ENCODE data around the gene MRPS30. TPM values are rescaled to one million over a fixed set of nuclear protein-coding genes. Genes with fewer than 3 reads are reported as not detected.

Gene MRPS30
- total RNA-seq, 4 donors from 2014 or later = 43.3 to 65.2 (median 47.3) TPM

DNA sequence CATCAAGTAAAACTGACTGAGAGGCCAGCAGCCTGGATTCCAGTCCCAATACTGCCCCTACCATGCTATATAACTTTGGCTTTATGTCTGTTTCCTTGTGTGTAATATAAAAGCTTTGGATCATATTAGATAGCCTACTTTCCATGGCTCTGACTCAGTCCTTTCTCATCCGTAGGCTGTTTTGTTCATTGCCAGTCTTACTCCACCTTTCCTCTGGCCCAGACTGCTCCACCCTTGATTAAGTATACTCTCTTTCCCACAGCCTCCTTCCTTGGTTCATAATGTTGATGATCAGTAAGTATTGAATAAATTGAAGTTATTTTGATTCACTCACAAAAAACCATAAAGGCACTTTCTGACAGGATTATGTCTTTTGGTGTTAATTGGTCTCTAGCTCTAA, 1.5 kb upstream of the MRPS30 start:
- TF ChIP-seq, protein P1, sequence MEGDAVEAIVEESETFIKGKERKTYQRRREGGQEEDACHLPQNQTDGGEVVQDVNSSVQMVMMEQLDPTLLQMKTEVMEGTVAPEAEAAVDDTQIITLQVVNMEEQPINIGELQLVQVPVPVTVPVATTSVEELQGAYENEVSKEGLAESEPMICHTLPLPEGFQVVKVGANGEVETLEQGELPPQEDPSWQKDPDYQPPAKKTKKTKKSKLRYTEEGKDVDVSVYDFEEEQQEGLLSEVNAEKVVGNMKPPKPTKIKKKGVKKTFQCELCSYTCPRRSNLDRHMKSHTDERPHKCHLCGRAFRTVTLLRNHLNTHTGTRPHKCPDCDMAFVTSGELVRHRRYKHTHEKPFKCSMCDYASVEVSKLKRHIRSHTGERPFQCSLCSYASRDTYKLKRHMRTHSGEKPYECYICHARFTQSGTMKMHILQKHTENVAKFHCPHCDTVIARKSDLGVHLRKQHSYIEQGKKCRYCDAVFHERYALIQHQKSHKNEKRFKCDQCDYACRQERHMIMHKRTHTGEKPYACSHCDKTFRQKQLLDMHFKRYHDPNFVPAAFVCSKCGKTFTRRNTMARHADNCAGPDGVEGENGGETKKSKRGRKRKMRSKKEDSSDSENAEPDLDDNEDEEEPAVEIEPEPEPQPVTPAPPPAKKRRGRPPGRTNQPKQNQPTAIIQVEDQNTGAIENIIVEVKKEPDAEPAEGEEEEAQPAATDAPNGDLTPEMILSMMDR (IDR thresholded peaks at IDR 0.05; ENCODE audit: low read depth) = no peak

DNA sequence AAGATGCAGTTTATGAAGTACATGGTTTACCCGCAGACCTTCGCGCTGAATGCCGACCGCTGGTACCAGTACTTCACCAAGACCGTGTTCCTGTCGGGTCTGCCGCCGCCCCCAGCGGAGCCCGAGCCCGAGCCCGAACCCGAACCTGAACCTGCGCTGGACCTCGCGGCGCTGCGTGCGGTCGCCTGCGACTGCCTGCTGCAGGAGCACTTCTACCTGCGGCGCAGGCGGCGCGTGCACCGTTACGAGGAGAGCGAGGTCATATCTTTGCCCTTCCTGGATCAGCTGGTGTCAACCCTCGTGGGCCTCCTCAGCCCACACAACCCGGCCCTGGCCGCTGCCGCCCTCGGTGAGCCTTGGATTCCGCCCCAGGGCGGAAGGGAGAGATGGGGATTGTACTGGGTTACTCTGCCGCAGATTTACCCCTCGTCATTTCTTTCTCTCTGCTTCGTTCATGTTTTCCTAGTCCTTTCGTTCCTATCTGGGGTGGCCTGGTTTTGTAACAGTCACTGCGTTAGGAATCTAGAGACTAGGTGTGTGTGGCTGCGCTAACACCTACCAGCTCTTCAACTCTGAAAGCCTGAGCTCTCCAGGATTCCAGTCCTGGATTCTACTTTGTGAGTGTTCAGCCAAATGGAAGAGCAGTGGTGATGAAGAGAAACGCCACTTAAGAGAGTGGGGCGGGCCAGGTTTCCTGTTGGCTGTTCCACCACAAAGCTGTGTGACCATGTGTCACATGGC, 638 bp downstream of the MRPS30 start:
- TF ChIP-seq, protein P1 (IDR thresholded peaks at IDR 0.05; ENCODE audit: low read depth) = no peak

DNA sequence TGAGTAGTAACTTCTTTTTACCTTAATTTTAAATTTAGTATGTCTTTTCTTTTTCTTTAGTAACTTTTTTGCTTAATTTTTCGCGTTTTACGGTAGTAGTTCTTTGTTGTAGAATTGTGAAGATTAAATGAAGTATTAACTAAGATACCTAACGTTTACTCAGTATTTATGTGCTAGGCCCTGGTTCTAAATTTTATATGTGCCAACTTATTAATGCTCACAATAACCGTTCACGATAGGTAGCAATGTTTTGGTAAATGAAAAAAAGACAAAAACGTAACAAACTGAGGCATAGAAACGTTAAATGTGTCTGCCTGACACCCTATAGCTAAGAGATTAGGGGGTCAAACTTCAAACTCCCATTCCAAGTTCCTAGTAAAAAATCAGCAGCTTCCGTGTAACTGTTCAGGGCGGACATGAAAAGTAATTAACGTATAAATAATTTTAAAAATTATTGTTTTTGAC, 1.2 kb downstream of the MRPS30 start:
- TF ChIP-seq, protein P1 (IDR thresholded peaks at IDR 0.05; ENCODE audit: low read depth) = no peak

DNA sequence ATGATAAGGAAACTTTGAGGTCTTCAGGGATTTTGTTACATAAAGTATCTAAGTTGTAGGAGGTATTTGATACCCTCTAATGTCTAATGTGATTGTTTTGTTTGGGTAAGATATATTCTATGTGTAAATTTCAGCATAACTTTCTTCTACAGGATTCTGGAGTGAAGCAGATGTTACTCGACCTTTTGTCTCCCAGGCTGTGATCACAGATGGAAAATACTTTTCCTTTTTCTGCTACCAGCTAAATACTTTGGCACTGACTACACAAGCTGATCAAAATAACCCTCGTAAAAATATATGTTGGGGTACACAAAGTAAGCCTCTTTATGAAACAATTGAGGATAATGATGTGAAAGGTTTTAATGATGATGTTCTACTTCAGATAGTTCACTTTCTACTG, 6.0 kb downstream of the MRPS30 start:
- TF ChIP-seq, protein P1 (IDR thresholded peaks at IDR 0.05; ENCODE audit: low read depth) = no peak

DNA sequence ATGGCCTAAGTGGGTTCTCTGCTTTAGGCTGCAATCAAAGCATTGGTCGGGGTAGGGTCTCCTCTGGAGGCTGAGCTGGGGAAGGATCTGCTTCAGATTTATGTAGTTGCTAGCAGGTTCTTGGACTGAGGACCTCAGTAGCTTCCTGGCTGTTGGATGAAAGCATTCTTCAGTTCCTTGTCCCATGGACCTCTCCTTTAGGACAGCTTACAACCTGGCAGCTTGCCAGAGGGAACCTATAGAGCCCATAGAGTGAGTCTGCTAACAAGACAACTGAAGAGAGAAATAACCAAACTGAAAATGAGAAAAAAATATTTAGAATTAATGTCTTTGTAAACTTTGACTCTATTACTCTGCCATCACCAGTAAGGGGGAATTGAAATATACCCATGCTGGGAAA, 12.4 kb downstream of the MRPS30 start:
- TF ChIP-seq, protein P1 (IDR thresholded peaks at IDR 0.05; ENCODE audit: low read depth) = no peak

DNA sequence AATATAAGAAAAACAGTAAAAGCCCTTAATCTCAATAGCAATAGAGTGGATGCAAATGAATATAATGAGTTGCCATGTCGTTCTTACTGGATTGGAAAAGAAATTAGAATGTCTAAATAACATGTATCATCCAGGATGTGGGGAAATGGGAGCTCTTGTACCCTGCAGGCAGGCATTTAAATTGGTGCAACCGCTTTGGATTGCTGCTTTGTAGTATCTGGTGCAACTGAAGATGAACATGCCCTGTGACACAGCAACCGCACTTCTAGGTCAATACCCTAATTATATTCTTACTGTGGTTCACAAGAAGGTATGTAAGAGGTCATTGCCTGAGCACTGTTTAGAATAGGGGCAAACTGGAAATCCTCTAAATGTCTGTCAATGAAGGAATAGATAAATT, 18.9 kb downstream of the MRPS30 start:
- TF ChIP-seq, protein P1 (IDR thresholded peaks at IDR 0.05; ENCODE audit: low read depth) = no peak

DNA sequence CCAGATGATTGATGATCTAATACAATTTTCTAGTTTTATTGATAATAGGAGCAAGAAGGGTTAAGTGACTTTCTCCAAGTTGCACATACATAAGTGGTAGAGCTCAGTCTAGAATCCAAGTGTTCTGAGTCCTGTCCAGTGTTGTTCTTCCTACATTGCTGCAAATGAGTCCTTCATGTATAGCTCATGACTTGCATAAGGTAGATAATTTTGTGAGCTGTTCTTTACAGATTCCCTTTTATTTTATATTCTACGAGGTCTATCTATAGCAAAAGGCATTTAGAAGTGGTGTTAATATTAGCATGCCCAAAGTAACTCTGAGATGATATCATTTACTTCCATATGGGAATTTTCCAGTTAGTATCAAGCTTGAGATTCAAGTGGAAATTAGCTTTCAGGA, 20.0 kb downstream of the MRPS30 start:
- TF ChIP-seq, protein P1 (IDR thresholded peaks at IDR 0.05; ENCODE audit: low read depth) = no peak

Data from subcutaneous adipose tissue (tissue), 4 donors.